Retinal pigment epithelial cell (primary cell): ENCODE results near the gene TPPP2.
A peak's percentile ranks its signal among the peaks of the same experiment; 100 is the strongest.
"Not testable (repeated sequence)": the region's sequence is repeated elsewhere in the genome, so short reads cannot be mapped to it uniquely, and the experiment has no call there.

Experiments used
- DNase-seq: peaks from one replicate; pipeline ENCODE4 v3.0.0-alpha.2; 2010; ENCODE audit warnings: low read depth
- H3K4me3 ChIP-seq: 2 replicates; pipeline ENCODE4 v1.5.1; 2011; ENCODE audit warnings: mild to moderate bottlenecking, low read length, control low read depth, moderate library complexity
- TF ChIP-seq, protein P1 (sequence below): conservative IDR thresholded peaks from 2 replicates; pipeline ENCODE4 v1.5.1; 2011; ENCODE audit warnings: low read depth, low read length, control low read depth, inconsistent platforms

Gene TPPP2

DNA sequence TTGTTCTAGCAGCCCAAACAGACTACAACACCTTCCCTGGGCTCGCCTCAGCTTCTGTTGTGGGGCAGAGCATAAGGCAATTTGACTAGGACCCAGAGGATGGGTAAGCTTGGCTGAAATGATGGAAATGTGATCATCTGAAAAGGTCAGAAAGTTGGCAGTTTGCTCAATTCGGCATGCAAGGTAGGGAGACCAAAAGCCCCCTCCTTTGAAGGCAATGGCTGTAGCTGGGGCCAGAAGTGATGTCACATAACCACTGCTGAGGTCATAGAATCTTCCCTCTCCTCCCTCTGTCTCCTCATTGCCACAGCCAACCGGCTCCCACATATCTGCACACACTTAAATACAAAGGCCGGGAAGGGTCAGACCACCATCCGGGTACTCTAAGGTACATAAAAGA is at the start of gene TPPP2:
Gene TPPP2, plus strand, starts transcription at position 301 of the 400 bp plus-strand sequence. CDS start 365 bp downstream, outside the sequence.
- H3K4me3 ChIP-seq, result no peak within 1 kb of the TSS
- no peak for DNase-seq
- TF ChIP-seq, protein P1, sequence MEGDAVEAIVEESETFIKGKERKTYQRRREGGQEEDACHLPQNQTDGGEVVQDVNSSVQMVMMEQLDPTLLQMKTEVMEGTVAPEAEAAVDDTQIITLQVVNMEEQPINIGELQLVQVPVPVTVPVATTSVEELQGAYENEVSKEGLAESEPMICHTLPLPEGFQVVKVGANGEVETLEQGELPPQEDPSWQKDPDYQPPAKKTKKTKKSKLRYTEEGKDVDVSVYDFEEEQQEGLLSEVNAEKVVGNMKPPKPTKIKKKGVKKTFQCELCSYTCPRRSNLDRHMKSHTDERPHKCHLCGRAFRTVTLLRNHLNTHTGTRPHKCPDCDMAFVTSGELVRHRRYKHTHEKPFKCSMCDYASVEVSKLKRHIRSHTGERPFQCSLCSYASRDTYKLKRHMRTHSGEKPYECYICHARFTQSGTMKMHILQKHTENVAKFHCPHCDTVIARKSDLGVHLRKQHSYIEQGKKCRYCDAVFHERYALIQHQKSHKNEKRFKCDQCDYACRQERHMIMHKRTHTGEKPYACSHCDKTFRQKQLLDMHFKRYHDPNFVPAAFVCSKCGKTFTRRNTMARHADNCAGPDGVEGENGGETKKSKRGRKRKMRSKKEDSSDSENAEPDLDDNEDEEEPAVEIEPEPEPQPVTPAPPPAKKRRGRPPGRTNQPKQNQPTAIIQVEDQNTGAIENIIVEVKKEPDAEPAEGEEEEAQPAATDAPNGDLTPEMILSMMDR, result no peak

DNA sequence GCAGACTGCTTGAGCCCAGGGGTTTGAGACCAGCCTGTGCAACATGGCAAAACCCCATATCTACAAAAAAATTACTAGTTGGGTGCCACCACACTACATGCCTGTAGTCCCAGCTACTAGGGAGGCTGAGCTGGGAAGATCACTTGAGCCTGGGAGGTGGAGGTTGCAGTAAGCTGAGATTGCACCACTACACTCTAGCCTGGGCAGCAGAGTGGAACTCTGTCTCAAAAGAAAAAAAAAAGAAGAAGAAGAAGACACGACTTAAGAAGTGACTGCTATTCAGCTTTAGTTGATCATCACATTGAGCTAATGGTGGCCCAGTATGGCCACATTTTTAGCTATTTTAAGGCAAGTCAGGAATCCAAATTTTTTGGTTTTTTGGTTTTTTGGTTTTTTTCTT is 49.1 kb upstream of the TPPP2 start:
- H3K4me3 ChIP-seq, result no peak overlapping the region
- DNase-seq, result no peak
- TF ChIP-seq, protein P1, result no peak

DNA sequence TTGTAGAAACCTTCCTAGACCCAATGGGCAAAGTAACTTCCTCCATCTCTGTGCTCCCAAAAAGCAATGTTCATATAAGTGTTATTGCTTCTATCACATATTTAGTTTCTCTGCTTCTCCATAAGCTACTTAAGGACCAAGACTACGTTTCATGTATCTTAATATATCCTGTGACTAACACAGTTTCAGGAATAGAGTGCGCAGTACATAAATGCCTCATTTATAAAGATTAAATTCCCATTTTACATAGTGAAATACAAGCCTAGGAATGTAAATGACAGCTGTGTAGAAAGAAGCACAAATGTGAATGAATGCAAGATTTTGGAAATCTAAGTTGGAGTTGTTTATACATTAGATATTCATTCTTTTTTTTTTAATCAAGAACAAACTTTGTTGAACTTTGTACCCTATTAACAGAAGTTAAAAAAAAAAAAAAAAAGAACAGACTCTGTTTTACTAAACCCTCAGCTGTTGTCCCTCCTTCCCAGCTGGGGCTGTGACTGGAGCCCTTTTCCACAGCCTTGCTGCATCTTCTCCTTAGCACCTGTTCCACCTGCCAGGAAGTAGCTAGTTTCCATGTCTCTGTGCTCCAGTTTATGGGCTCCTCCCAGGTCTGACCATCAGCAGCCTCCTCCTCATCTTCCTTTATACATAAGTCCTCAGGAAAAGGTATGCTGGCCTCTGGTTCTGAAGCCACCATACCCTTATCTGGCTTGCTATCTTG is 47.2 kb upstream of the TPPP2 start:
- TF ChIP-seq, protein P1, result no peak
- H3K4me3 ChIP-seq, result no peak overlapping the region
- DNase-seq, result no peak

DNA sequence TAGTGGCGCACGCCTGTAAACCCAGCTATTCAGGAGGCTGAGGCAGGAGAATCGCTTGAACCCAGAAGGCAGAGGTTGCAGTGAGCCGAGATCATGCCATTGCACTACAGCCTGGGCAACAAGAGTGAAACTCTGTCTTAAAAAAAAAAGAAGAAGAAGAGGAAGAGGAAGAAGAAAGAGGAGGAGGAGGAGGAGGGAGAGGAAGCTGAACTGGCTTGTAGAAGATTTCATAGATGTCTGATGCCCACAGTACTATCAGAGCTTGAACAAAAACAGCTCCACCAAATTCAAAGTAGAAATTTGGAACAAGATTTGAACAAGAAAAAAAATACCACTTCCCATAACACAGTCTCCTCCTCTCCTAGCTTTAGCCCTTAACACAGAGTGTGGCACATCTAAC is 44.4 kb upstream of the TPPP2 start:
- H3K4me3 ChIP-seq, DNase-seq: not testable (repeated sequence)

DNA sequence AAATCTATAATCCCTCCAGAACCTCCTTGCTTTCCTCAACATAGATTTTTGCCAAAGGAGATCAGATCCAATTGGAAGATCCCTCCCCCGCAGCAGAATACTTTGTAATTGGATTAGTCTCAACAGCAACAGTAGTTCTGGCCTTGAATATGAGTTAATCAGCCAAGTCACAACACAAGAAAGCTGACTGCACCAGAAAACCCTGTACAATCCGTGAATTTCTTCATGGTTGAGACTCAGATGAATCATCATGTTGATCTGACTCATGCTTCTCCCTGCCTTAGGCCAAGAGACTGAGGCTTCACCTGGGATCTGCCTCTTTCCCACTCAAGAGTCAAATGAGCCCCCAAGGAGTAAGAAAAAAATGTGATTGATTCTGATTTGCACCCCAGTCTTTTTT is 43.2 kb upstream of the TPPP2 start:
- DNase-seq, result peak; percentile 95
- no peak overlapping the region for H3K4me3 ChIP-seq
- TF ChIP-seq, protein P1, result no peak

DNA sequence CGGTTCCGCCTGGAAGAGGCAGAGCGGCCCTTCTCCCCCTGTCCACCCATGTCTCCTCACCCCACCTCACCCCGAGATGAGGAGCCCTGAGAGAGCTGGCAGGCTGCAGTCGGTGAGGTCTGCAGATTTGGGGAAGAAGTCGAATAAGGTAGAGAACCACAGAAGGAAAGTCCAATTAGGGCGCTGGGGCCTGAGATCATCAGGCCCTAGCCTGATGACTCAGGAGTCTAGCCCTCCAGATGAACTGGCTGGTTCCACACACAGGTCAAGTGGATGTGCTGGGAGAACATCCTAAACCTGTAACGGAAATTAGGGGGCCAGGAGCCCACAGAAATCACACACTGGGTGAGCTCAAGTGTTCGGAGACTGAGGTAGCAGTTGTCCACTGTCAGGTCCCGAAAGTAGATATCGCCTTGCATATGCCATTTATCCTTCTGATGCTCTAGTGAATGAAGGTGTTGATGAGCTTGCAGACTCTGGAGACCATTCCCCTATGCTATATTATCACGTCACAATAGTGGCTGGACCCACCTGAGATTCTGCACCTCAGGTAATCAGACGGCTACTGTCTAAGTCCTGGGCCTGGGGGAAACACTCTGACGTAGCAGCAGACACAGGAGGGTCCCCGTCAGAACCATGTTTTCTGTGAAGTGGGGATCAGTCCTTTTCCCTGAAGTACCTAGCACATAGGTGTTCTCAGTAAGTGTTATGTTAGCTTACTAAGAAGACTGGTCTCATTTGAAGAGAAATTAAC is 41.1 kb upstream of the TPPP2 start:
- no peak for DNase-seq
- H3K4me3 ChIP-seq, result peak overlapping the region; percentile 30

DNA sequence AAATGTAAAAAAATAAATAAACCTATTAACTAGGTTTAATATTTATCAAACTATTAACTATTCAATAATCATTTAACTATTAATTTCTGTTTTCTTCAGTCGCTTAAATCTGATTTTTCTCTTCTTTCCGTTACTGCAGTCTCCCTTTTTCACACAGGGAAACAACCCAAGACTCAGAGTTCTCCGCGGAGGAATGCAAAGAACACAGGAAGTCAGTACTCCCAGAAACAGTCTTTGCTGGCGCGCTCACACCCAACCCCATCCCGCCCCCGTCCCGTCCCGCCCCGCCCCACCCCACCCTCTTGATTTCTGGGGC is 40.6 kb upstream of the TPPP2 start:
- peak overlapping the region; percentile 30 for H3K4me3 ChIP-seq
- TF ChIP-seq, protein P1, result no peak
- no peak for DNase-seq

More for the DNA sequence above, 41.1 kb upstream of the TPPP2 start:
- TF ChIP-seq, protein P1, result no peak
